Putamen (tissue), 1 donor: Measurements from ENCODE around the gene CDKN2A.
A peak's percentile ranks its signal among the peaks of the same experiment; 100 is the strongest.

Experiments used
- DNase-seq: peaks from one replicate; pipeline ENCODE4 v3.0.0-alpha.2; 2016; ENCODE audit warnings: low spot score

CDKN2A gene

GRCh38 chr9:22005702-22006606, 11.8 kb upstream of the CDKN2A start:
- DNase-seq = no peak

GRCh38 chr9:22005021-22005701, 11.0 kb upstream of the CDKN2A start:
- DNase-seq = no peak

GRCh38 chr9:22002038-22002437, 7.8 kb upstream of the CDKN2A start:
- no peak for DNase-seq

GRCh38 chr9:21998026-21998425, 3.8 kb upstream of the CDKN2A start:
- no peak for DNase-seq

- DNase-seq = no peak
These were observed 3.3 kb upstream of the CDKN2A start for GRCh38 chr9:21997480-21997879.

GRCh38 chr9:21996858-21997257, 2.7 kb upstream of the CDKN2A start:
- no peak for DNase-seq

GRCh38 chr9:21996438-21996837, 2.2 kb upstream of the CDKN2A start:
- DNase-seq = no peak

GRCh38 chr9:21995666-21996398, 1.6 kb upstream of the CDKN2A start:
- no peak for DNase-seq

GRCh38 chr9:21995006-21995665, 944 bp upstream of the CDKN2A start:
- DNase-seq = peak; percentile 36

- DNase-seq = peak; percentile 30
These were observed 389 bp upstream of the CDKN2A start, which contains the start of gene CDKN2B-AS1 for GRCh38 chr9:21994556-21995005. TSS of gene CDKN2B-AS1 (plus strand) at chr9:21994791.

- DNase-seq = no peak
These were observed 1.2 kb downstream of the CDKN2A start for GRCh38 chr9:21993007-21993406.

GRCh38 chr9:21991072-21991959, 2.9 kb downstream of the CDKN2A start:
- DNase-seq = no peak

GRCh38 chr9:21989440-21990189, 4.6 kb downstream of the CDKN2A start:
- DNase-seq = no peak

- DNase-seq = no peak
These were observed 5.9 kb downstream of the CDKN2A start for GRCh38 chr9:21988056-21988990.

GRCh38 chr9:21985964-21986667, 8.1 kb downstream of the CDKN2A start:
- no peak for DNase-seq

- no peak for DNase-seq
These were observed 10.1 kb downstream of the CDKN2A start for GRCh38 chr9:21984101-21984500.

- no peak for DNase-seq
These were observed 10.6 kb downstream of the CDKN2A start for GRCh38 chr9:21983561-21983935.

GRCh38 chr9:21982861-21983560, 11.2 kb downstream of the CDKN2A start:
- no peak for DNase-seq
